Measurements from ENCODE around the gene GALM.

Gene GALM

DNA sequence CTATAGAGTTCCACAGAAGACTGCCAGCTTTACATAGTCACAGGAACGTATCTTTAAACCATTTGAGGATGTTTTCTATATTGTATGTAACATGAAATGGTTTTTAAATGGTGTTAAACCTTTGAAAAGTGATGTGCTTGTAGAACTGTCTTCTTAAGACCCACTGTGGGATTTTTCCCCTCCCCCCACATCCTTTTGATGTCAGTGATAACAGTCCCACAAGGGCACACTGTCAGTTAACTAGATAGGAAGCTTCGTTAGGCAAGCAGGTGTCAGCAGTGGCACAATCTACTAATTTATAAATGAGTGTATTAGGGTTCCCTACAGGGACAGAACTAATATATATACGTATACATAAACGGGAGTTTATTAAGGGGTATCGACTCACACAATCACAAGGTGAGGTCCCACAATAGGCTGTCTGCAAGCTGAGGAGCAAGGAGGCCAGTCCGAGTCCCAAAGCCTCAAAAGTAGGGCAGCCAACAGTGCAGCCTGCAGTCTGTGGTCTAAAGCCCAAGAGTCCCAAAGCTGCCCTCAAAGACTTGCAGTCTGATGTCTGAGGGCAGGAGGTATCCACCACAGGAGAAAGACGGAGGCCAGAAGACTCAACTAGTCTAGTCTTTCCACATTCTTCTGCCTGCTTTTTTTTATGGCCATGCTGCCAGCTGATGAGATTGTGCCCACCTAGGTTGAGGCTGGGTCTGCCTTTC is 39.4 kb upstream of the GALM start:
- no peak overlapping the region for H3K4me3 ChIP-seq (ENCODE audit: low read depth, low read length)
- TF ChIP-seq, protein P1, sequence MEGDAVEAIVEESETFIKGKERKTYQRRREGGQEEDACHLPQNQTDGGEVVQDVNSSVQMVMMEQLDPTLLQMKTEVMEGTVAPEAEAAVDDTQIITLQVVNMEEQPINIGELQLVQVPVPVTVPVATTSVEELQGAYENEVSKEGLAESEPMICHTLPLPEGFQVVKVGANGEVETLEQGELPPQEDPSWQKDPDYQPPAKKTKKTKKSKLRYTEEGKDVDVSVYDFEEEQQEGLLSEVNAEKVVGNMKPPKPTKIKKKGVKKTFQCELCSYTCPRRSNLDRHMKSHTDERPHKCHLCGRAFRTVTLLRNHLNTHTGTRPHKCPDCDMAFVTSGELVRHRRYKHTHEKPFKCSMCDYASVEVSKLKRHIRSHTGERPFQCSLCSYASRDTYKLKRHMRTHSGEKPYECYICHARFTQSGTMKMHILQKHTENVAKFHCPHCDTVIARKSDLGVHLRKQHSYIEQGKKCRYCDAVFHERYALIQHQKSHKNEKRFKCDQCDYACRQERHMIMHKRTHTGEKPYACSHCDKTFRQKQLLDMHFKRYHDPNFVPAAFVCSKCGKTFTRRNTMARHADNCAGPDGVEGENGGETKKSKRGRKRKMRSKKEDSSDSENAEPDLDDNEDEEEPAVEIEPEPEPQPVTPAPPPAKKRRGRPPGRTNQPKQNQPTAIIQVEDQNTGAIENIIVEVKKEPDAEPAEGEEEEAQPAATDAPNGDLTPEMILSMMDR (IDR thresholded peaks at IDR 0.05; ENCODE audit: control insufficient read depth, extremely low read depth, insufficient read depth): no peak
- DNase-seq (ENCODE audit: low read depth): no peak

DNA sequence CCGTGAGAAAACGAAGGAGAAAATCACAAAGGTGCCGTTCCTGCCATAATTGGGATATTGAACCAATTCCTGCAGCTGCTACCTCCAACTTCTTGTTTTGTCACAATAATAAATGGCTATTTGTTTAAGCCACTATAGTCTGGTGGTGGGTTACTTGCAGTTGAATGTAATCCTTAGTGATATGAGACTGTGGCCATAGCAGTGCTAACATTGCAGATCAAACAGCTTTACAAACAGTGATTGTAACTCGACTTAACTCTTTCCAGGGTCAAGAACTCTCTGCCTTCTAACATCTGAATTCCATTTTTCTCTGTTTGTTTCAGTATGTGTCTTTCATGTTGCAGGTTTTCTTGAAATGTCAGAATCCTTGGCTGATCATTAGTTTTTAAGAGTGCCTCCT is 38.5 kb upstream of the GALM start:
- DNase-seq (ENCODE audit: low read depth): no peak

DNA sequence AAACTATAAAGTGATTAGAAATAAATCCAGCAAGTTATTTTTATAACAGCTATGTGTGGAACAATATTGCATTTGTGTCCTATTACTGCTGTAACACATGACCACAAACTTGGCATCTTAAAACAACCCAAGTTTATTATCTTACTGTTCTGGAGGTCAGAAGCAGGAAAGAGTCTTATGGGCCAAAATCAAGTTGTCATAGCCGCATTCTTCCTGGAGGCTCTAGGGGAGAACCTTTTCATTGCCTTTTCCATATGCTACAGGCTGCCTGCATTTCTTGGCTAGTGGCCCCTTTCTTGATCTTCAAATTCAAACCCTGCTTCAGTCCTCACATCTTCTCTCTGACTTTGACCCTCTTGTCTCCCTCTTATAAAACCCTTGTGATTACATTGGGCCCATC is 36.2 kb upstream of the GALM start:
- TF ChIP-seq, protein P1 (IDR thresholded peaks at IDR 0.05; ENCODE audit: control insufficient read depth, extremely low read depth, insufficient read depth): no peak
- DNase-seq (ENCODE audit: low read depth): no peak

More for the DNA sequence above, 38.5 kb upstream of the GALM start:
- H3K4me3 ChIP-seq (ENCODE audit: low read depth, low read length): no peak overlapping the region
- TF ChIP-seq, protein P1 (IDR thresholded peaks at IDR 0.05; ENCODE audit: control insufficient read depth, extremely low read depth, insufficient read depth): no peak

DNA sequence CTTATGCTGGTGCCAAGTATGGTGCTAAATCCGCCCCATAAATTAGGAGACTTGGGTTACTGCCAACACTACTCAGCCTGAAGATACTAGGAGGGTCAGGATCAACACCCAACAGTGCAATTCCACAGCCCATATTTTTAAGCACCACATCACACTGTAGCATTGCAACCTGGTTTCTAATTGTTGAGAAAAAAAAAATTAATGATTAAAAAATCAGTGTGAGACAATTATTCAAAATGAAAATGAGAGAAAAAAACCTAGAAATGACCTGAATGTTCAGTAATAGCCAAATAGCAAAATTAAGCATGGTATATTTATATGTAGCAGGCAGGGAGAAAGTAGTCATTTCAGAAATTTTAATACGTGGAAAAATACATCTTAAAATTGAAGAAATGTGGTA is 33.9 kb upstream of the GALM start:
- TF ChIP-seq, protein P1 (IDR thresholded peaks at IDR 0.05; ENCODE audit: control insufficient read depth, extremely low read depth, insufficient read depth): no peak
- no peak for DNase-seq (ENCODE audit: low read depth)

More for the DNA sequence above, 36.2 kb upstream of the GALM start:
- H3K4me3 ChIP-seq (ENCODE audit: low read depth, low read length): no peak overlapping the region

DNA sequence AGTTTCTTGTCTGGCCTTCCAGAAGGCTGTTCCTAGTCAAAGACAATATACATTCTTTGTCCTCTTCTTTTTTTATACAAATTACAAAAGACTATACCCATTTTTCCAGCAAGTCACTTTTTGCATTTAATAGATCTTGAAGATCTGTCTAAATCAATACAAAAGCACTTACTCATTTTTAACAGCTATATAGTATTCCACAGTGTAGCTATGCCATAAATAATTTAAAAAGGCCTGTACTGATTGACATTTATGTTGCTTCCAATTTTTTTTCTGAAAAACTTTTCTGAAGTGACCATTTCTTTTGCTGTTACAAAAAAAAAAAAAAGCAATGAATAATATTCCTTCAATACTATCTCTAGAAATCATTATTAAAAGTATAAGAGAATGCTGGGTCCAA is 32.9 kb upstream of the GALM start:
- DNase-seq (ENCODE audit: low read depth): no peak
- TF ChIP-seq, protein P1 (IDR thresholded peaks at IDR 0.05; ENCODE audit: control insufficient read depth, extremely low read depth, insufficient read depth): no peak
- no peak overlapping the region for H3K4me3 ChIP-seq (ENCODE audit: low read depth, low read length)

More for the DNA sequence above, 33.9 kb upstream of the GALM start:
- H3K4me3 ChIP-seq (ENCODE audit: low read depth, low read length): no peak overlapping the region

DNA sequence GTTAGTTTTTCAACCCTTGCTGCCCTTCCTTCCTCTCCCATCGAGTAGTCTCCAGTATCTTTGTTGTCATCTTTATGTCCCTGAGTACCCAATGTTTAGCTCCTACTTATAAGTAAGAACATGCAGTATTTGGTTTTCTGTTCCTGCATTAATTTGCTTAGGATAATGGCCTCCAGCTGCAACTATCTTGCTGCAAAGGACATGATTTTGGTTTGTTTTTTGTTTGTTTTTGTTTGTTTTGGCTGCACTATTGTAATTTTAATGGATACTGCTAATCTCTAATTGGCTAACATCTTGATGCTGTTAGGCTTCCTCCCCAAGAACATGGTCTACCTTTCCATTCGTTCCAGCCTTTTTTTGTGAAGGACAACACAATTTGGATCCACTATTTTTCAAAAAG is 32.0 kb upstream of the GALM start:
- TF ChIP-seq, protein P1 (IDR thresholded peaks at IDR 0.05; ENCODE audit: control insufficient read depth, extremely low read depth, insufficient read depth): no peak

DNA sequence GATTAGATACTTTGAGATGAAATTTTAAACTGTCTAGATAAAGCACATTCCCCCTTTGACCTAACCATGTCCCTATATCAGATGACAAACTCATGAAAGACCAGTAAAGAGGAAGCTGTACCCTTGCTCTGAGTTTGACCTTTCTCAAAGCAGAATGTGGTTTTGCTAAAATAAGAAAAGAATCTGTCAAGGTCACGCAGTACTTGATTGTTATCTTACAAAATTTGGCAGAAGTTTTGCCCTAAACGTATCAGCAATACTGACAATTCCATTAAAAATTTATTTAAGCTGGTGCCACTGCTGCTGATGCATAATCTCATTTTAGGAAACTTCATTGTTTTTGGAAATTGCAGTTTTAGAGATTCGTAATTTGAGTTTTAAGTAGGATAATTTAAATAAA is 31.2 kb upstream of the GALM start:
- TF ChIP-seq, protein P1 (IDR thresholded peaks at IDR 0.05; ENCODE audit: control insufficient read depth, extremely low read depth, insufficient read depth): no peak
- no peak for DNase-seq (ENCODE audit: low read depth)
- no peak overlapping the region for H3K4me3 ChIP-seq (ENCODE audit: low read depth, low read length)

More for the DNA sequence above, 32.0 kb upstream of the GALM start:
- H3K4me3 ChIP-seq (ENCODE audit: low read depth, low read length): no peak overlapping the region
- DNase-seq (ENCODE audit: low read depth): no peak

All from LNCaP clone FGC (cell line).